ENCODE data around the gene SBK1. TPM values are rescaled to one million over a fixed set of nuclear protein-coding genes. Genes with fewer than 3 reads are reported as not detected.

The SBK1 gene
- total RNA-seq, 4 donors from 2014 or later, result 0.29 to 0.95 (median 0.48) TPM

- no peak for DNase-seq
- intact Hi-C loops (cut with DNase I), result no loop called here
- WGBS, 2 donors, result 96 to 99% methylated on average over 20 to 26 of the region's 73 CpGs
- TF ChIP-seq, protein P1, sequence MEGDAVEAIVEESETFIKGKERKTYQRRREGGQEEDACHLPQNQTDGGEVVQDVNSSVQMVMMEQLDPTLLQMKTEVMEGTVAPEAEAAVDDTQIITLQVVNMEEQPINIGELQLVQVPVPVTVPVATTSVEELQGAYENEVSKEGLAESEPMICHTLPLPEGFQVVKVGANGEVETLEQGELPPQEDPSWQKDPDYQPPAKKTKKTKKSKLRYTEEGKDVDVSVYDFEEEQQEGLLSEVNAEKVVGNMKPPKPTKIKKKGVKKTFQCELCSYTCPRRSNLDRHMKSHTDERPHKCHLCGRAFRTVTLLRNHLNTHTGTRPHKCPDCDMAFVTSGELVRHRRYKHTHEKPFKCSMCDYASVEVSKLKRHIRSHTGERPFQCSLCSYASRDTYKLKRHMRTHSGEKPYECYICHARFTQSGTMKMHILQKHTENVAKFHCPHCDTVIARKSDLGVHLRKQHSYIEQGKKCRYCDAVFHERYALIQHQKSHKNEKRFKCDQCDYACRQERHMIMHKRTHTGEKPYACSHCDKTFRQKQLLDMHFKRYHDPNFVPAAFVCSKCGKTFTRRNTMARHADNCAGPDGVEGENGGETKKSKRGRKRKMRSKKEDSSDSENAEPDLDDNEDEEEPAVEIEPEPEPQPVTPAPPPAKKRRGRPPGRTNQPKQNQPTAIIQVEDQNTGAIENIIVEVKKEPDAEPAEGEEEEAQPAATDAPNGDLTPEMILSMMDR (IDR thresholded peaks at IDR 0.05), result no peak
- TF ChIP-seq POLR2A (IDR thresholded peaks at IDR 0.05), result no peak
- Histone ChIP-seq H3K4me1 (peaks cover 0 to 3% (median 0%) of the 10 kb centered on the region in 3 donors), H3K27ac (no peak overlapping the region), H3K9me3 (no peaks in the 10 kb centered on the region), H3K36me3 (no peaks in the 10 kb centered on the region), H3K27me3 (no peaks in the 10 kb centered on the region), H3K4me3 (no peak overlapping the region)
Observed at GRCh38 chr16:28320023-28320561, 27.8 kb downstream of the SBK1 start.

- Histone ChIP-seq H3K27ac (no peak overlapping the region), H3K27me3 (no peaks in the 10 kb centered on the region), H3K4me3 (no peak overlapping the region), H3K4me1 (peaks cover 0 to 3% (median 0%) of the 10 kb centered on the region in 3 donors), H3K36me3 (no peaks in the 10 kb centered on the region), H3K9me3 (no peaks in the 10 kb centered on the region)
- intact Hi-C loops (cut with DNase I), result no loop called here
- no peak for TF ChIP-seq POLR2A (IDR thresholded peaks at IDR 0.05)
- DNase-seq, result no peak
- WGBS, 2 donors, result 96% methylated on average over 23 of the region's 49 CpGs; no CpG with 5 or more reads in 1 of the 2 donors
Observed at GRCh38 chr16:28320741-28321140, 28.4 kb downstream of the SBK1 start.

GRCh38 chr16:28321700-28322411 is 29.5 kb downstream of the SBK1 start:
- Histone ChIP-seq H3K36me3 (no peaks in the 10 kb centered on the region), H3K4me1 (peaks cover 0 to 2% (median 0%) of the 10 kb centered on the region in 3 donors), H3K27ac (no peak overlapping the region), H3K27me3 (no peaks in the 10 kb centered on the region), H3K9me3 (no peaks in the 10 kb centered on the region), H3K4me3 (no peak overlapping the region)
- no peak for DNase-seq
- WGBS, 2 donors, result 27 to 70% methylated on average over 2 to 11 of the region's 20 CpGs
- intact Hi-C loops (cut with DNase I), result no loop called here
- TF ChIP-seq, protein P1 (IDR thresholded peaks at IDR 0.05), result peak; percentile 33 to 78 (median 66)
- TF ChIP-seq POLR2A (IDR thresholded peaks at IDR 0.05), result no peak

DNA sequence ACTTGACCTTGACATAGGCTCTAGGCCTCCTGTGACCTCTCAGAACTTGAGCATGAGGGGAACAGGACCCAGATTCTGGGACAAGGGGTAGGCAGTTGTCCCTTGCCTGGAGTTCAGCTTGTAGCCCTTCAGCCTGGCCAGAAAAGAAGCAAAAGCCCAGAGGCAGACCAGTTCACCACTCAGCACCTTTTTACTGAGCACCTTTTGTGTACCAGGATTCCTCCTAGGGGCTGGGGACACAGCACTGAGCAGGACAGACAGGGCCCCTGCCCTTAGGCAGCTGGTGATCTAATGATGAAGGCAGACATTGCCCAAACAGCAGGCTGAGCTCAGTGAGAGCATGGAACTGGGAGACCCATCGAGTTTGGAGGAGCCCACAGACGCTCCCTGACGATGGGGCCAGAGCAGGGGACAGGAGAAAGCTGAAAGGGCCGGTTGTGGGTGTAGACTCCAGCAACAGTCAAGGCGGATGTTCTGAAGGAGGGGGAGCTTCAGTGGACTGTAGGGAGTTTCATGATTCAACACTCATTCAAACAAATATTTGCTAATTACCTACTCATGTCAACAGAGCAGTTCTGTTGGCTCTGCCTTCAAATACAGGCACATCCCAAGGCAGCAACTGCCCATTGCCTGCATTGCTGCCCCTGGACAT is 32.0 kb downstream of the SBK1 start:
- no peaks in the 10 kb centered on the region for H3K36me3 ChIP-seq
- H3K27me3 ChIP-seq, result no peaks in the 10 kb centered on the region
- no peak overlapping the region for H3K4me3 ChIP-seq
- intact Hi-C loops (cut with DNase I), result no loop called here
- no peak for TF ChIP-seq POLR2A (IDR thresholded peaks at IDR 0.05)
- TF ChIP-seq, protein P1 (IDR thresholded peaks at IDR 0.05), result no peak
- H3K4me1 ChIP-seq, result peaks cover 0 to 1% (median 0%) of the 10 kb centered on the region in 3 donors
- no peaks in the 10 kb centered on the region for H3K9me3 ChIP-seq
- no peak for DNase-seq
- no peak overlapping the region for H3K27ac ChIP-seq
- WGBS, 2 donors, result 77 to 87% methylated on average over 5 of the region's 5 CpGs

GRCh38 chr16:28324887-28325279 is 32.6 kb downstream of the SBK1 start:
- WGBS, 2 donors, result 92% methylated on average over 3 of the region's 3 CpGs
- Histone ChIP-seq H3K4me3 (no peak overlapping the region), H3K4me1 (peaks cover 0 to 6% (median 0%) of the 10 kb centered on the region in 3 donors), H3K27me3 (no peaks in the 10 kb centered on the region), H3K27ac (no peak overlapping the region), H3K9me3 (no peaks in the 10 kb centered on the region), H3K36me3 (no peaks in the 10 kb centered on the region)
- intact Hi-C loops (cut with DNase I), result no loop called here
- TF ChIP-seq, protein P1 (IDR thresholded peaks at IDR 0.05), result no peak
- TF ChIP-seq POLR2A (IDR thresholded peaks at IDR 0.05), result no peak
- no peak for DNase-seq

Data from esophagus squamous epithelium (tissue), 5 donors.